OCI-LY1 (cell line): Measurements from ENCODE around the gene GRSF1.
A peak's percentile ranks its signal among the peaks of the same experiment; 100 is the strongest.

ENCODE experiments used
- H2AFZ ChIP-seq: fragments of 200-600 bp; sonication (generic), shearing (Covaris generic); 2 replicates; pipeline ENCODE4 v1.6.0; 2014; ENCODE audit warnings: antibody characterized with exemption, mild to moderate bottlenecking, low read length
- H3F3A ChIP-seq: fragments of 200-600 bp; sonication (generic), shearing (Covaris generic); 2 replicates; pipeline ENCODE4 v1.6.0; 2014; ENCODE audit warnings: mild to moderate bottlenecking, antibody characterized with exemption, low read length, moderate library complexity; ENCODE audit not compliant: insufficient read depth
- H3K27ac ChIP-seq: fragments of 200-600 bp; sonication (generic); 2 replicates; pipeline ENCODE4 v1.5.1; 2014; ENCODE audit warnings: low read length, mixed run types, mild to moderate bottlenecking, low read depth; ENCODE audit not compliant: poor library complexity, severe bottlenecking
- H3K27me3 ChIP-seq: fragments of 200-600 bp; sonication (generic); 2 replicates; pipeline ENCODE4 v1.6.0; 2014; ENCODE audit warnings: antibody characterized with exemption, mild to moderate bottlenecking, low read length, moderate library complexity; ENCODE audit not compliant: insufficient read depth
- H3K36me3 ChIP-seq: fragments of 200-600 bp; sonication (generic); 2 replicates; pipeline ENCODE4 v1.6.1; 2014; ENCODE audit warnings: mild to moderate bottlenecking, antibody characterized with exemption, low read length, moderate library complexity, mixed read lengths; ENCODE audit not compliant: insufficient read depth
- H3K4me1 ChIP-seq: fragments of 200-600 bp; sonication (generic); 2 replicates; pipeline ENCODE4 v1.5.1; 2014; ENCODE audit warnings: mild to moderate bottlenecking, low read length, moderate library complexity; ENCODE audit not compliant: insufficient read depth, severe bottlenecking
- H3K4me2 ChIP-seq: fragments of 200-600 bp; sonication (generic), shearing (Covaris generic); 2 replicates; pipeline ENCODE4 v1.6.1; 2014; ENCODE audit warnings: low read length
- H3K4me3 ChIP-seq: fragments of 200-600 bp; sonication (generic); 2 replicates; pipeline ENCODE4 v1.5.1; 2014; ENCODE audit warnings: low read length, low read depth, mild to moderate bottlenecking, mixed read lengths; ENCODE audit not compliant: poor library complexity, severe bottlenecking
- H3K79me2 ChIP-seq: fragments of 200-600 bp; shearing (Covaris generic); 2 replicates; pipeline ENCODE4 v1.6.1; 2016; ENCODE audit warnings: mixed run types, low read length, mixed read lengths; ENCODE audit not compliant: insufficient read depth
- H3K9ac ChIP-seq: fragments of 200-600 bp; sonication (generic), shearing (Covaris generic); 2 replicates; pipeline ENCODE4 v1.6.1; 2014; ENCODE audit warnings: mild to moderate bottlenecking, low read length, mixed read lengths
- H3K9me2 ChIP-seq: fragments of 200-600 bp; sonication (generic), shearing (Covaris generic); 2 replicates; pipeline ENCODE4 v1.6.1; 2014; ENCODE audit warnings: low read depth, mild to moderate bottlenecking, low read length, mixed read lengths
- H3K9me3 ChIP-seq: fragments of 200-600 bp; shearing (Covaris generic); 2 replicates; pipeline ENCODE4 v1.6.1; 2014; ENCODE audit warnings: low read length, mixed read lengths
- H4K20me1 ChIP-seq: fragments of 200-600 bp; sonication (generic), shearing (Covaris generic); 2 replicates; pipeline ENCODE4 v1.6.0; 2016; ENCODE audit warnings: mild to moderate bottlenecking, low read length; ENCODE audit not compliant: insufficient read depth
- CTCF ChIP-seq: fragments of 200-600 bp; sonication (generic), shearing (Covaris generic); IDR thresholded peaks from 2 replicates; pipeline ENCODE4 v1.5.1; 2017; ENCODE audit warnings: mild to moderate bottlenecking, antibody characterized with exemption, low read length, moderate library complexity, mixed read lengths
- EZH2 ChIP-seq: fragments of 200-600 bp; sonication (generic), shearing (Covaris generic); IDR thresholded peaks from 2 replicates; pipeline ENCODE4 v1.8.0; 2017; ENCODE audit warnings: borderline replicate concordance, mixed run types, mild to moderate bottlenecking, antibody characterized with exemption, low read length, moderate library complexity, mixed read lengths

The GRSF1 gene

GRCh38 chr4:70838204-70838603, 1.5 kb downstream of the GRSF1 start:
- no peak for TF ChIP-seq EZH2
- no peak for TF ChIP-seq CTCF
- H3K9me2 ChIP-seq: no peaks in the 10 kb centered on the region
- H3K36me3 ChIP-seq: peaks cover 35% of the 10 kb centered on the region
- no peaks in the 10 kb centered on the region for H4K20me1 ChIP-seq
- H3K27ac ChIP-seq: peak overlapping the region; percentile 55
- peaks cover 4% of the 10 kb centered on the region; the same call in 1 of the 2 replicates for H3F3A ChIP-seq
- H3K4me2 ChIP-seq: peak overlapping the region; percentile 67
- peaks cover 43% of the 10 kb centered on the region for H3K79me2 ChIP-seq
- H3K9ac ChIP-seq: peak overlapping the region; percentile 78
- peak overlapping the region; percentile 79 for H3K4me3 ChIP-seq
- no peaks in the 10 kb centered on the region for H3K9me3 ChIP-seq
- H3K27me3 ChIP-seq: no peaks in the 10 kb centered on the region
- peaks cover 42% of the 10 kb centered on the region for H3K4me1 ChIP-seq
- H2AFZ ChIP-seq: no peak overlapping the region

GRCh38 chr4:70836081-70836480, 3.6 kb downstream of the GRSF1 start:
- no peaks in the 10 kb centered on the region for H3K27me3 ChIP-seq
- no peak overlapping the region for H3K4me3 ChIP-seq
- H3K9me3 ChIP-seq: no peaks in the 10 kb centered on the region
- no peak overlapping the region for H3K9ac ChIP-seq
- H3K27ac ChIP-seq: no peak overlapping the region
- H3K9me2 ChIP-seq: no peaks in the 10 kb centered on the region
- peaks cover 43% of the 10 kb centered on the region for H3K79me2 ChIP-seq
- TF ChIP-seq CTCF: no peak
- no peak for TF ChIP-seq EZH2
- H3F3A ChIP-seq: peaks cover 1% of the 10 kb centered on the region; the same call in 1 of the 2 replicates
- peaks cover 23% of the 10 kb centered on the region for H3K4me1 ChIP-seq
- H4K20me1 ChIP-seq: no peaks in the 10 kb centered on the region
- peak overlapping the region; percentile 2; the same call in 1 of the 2 replicates for H3K4me2 ChIP-seq
- H3K36me3 ChIP-seq: peaks cover 57% of the 10 kb centered on the region
- no peak overlapping the region for H2AFZ ChIP-seq

GRCh38 chr4:70833675-70834074, 6.0 kb downstream of the GRSF1 start:
- Histone ChIP-seq H3K79me2 (peaks cover 40% of the 10 kb centered on the region), H3F3A (no peaks in the 10 kb centered on the region), H3K9me3 (no peaks in the 10 kb centered on the region), H3K27me3 (no peaks in the 10 kb centered on the region), H3K9me2 (no peaks in the 10 kb centered on the region), H3K4me2 (no peak overlapping the region), H3K9ac (no peak overlapping the region), H3K36me3 (peaks cover 78% of the 10 kb centered on the region), H3K4me3 (no peak overlapping the region), H3K27ac (no peak overlapping the region), H4K20me1 (no peaks in the 10 kb centered on the region), H2AFZ (no peak overlapping the region), H3K4me1 (peaks cover 23% of the 10 kb centered on the region)
- TF ChIP-seq EZH2 (no peak), CTCF (no peak)
